Nephron (organoid): ENCODE data around the gene ATP9B.

ENCODE experiments used
- H3K27ac Mint-ChIP-seq, 3 experiments: 2 replicates each; pipeline ENCODE4 v1.8.0; 2020; ENCODE audit warnings: mixed read lengths in 3 of 3, mild to moderate bottlenecking in 2 of 3, moderate library complexity in 1 of 3
- H3K27me3 Mint-ChIP-seq: 2 replicates; pipeline ENCODE4 v1.8.0; 2021; ENCODE audit warnings: low read depth, mild to moderate bottlenecking, moderate library complexity, mixed read lengths
- H3K36me3 Mint-ChIP-seq: 2 replicates; pipeline ENCODE4 v1.8.0; 2020; ENCODE audit warnings: low read depth, mixed read lengths
- H3K4me1 Mint-ChIP-seq: 2 replicates; pipeline ENCODE4 v1.8.0; 2020; ENCODE audit warnings: mixed read lengths
- H3K4me3 Mint-ChIP-seq, 3 experiments: 2 replicates each; pipeline ENCODE4 v1.8.0; 2020; ENCODE audit warnings: mild to moderate bottlenecking in 3 of 3, mixed read lengths in 3 of 3, moderate library complexity in 2 of 3
- H3K9me3 Mint-ChIP-seq: 2 replicates; pipeline ENCODE4 v1.8.0; 2020; ENCODE audit warnings: mixed read lengths
- TF ChIP-seq, protein P1 (sequence below), 3 experiments: fragments of 200-600 bp; sonication (generic); IDR thresholded peaks; one replicate each; pipeline ENCODE4 v1.5.0; 2021; ENCODE audit warnings: antibody characterized with exemption in 3 of 3; ENCODE audit not compliant: unreplicated experiment in 3 of 3

Gene ATP9B, protein sequence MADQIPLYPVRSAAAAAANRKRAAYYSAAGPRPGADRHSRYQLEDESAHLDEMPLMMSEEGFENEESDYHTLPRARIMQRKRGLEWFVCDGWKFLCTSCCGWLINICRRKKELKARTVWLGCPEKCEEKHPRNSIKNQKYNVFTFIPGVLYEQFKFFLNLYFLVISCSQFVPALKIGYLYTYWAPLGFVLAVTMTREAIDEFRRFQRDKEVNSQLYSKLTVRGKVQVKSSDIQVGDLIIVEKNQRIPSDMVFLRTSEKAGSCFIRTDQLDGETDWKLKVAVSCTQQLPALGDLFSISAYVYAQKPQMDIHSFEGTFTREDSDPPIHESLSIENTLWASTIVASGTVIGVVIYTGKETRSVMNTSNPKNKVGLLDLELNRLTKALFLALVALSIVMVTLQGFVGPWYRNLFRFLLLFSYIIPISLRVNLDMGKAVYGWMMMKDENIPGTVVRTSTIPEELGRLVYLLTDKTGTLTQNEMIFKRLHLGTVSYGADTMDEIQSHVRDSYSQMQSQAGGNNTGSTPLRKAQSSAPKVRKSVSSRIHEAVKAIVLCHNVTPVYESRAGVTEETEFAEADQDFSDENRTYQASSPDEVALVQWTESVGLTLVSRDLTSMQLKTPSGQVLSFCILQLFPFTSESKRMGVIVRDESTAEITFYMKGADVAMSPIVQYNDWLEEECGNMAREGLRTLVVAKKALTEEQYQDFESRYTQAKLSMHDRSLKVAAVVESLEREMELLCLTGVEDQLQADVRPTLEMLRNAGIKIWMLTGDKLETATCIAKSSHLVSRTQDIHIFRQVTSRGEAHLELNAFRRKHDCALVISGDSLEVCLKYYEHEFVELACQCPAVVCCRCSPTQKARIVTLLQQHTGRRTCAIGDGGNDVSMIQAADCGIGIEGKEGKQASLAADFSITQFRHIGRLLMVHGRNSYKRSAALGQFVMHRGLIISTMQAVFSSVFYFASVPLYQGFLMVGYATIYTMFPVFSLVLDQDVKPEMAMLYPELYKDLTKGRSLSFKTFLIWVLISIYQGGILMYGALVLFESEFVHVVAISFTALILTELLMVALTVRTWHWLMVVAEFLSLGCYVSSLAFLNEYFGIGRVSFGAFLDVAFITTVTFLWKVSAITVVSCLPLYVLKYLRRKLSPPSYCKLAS

DNA sequence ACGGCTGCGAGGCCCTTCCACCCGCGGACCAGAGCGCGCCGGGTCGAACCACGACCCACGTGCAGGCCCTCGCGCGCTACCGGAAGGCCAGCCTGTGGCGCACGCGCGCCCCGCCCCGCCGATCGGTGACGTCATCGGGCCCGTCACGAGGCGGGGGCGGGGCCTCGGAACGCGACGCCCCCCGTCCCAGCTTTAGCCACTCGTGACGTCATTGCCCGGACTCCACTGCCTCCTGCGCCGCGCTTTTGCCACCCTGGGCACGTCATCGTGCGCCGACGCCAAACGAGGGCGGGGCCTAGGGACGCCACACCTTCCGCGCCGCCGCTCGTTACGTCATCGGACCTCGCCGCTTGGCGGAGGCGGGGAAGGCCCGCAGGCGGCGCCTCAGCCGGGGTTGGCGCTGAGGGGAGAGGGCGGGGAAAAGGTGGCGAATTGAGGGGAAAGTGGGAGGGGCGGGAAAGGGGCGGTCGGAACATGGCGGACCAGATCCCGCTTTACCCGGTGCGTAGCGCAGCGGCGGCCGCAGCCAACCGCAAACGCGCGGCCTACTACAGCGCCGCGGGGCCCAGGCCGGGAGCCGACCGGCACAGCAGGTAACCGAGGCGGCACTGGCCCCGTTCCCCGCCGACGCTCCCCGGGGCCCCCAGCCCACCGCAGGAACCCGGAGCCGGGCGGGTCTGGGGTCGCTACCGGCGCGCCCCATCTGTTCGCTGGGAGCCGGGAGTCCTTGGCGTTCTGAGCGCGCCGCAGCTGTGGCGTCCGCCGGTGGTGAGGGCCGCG, at the start of gene ATP9B:
ATP9B (plus strand) TSS at position 458 of the 780 bp plus-strand sequence; CDS start at position 475, 17 bp downstream.
- peaks cover 43% of the 10 kb centered on the region for H3K9me3 Mint-ChIP-seq
- H3K27me3 Mint-ChIP-seq: peaks cover 14% of the 10 kb centered on the region
- peak within 1 kb of the TSS; percentile 86 to 94 (median 94) for H3K4me3 Mint-ChIP-seq
- H3K27ac Mint-ChIP-seq: peak within 1 kb of the TSS; percentile 71 to 96 (median 87)
- peaks cover 26% of the 10 kb centered on the region for H3K36me3 Mint-ChIP-seq
- TF ChIP-seq, protein P1, sequence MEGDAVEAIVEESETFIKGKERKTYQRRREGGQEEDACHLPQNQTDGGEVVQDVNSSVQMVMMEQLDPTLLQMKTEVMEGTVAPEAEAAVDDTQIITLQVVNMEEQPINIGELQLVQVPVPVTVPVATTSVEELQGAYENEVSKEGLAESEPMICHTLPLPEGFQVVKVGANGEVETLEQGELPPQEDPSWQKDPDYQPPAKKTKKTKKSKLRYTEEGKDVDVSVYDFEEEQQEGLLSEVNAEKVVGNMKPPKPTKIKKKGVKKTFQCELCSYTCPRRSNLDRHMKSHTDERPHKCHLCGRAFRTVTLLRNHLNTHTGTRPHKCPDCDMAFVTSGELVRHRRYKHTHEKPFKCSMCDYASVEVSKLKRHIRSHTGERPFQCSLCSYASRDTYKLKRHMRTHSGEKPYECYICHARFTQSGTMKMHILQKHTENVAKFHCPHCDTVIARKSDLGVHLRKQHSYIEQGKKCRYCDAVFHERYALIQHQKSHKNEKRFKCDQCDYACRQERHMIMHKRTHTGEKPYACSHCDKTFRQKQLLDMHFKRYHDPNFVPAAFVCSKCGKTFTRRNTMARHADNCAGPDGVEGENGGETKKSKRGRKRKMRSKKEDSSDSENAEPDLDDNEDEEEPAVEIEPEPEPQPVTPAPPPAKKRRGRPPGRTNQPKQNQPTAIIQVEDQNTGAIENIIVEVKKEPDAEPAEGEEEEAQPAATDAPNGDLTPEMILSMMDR (IDR thresholded peaks at IDR 0.05; ENCODE audit: unreplicated experiment in 3 of 3): no peak
- no peaks in the 10 kb centered on the region for H3K4me1 Mint-ChIP-seq

DNA sequence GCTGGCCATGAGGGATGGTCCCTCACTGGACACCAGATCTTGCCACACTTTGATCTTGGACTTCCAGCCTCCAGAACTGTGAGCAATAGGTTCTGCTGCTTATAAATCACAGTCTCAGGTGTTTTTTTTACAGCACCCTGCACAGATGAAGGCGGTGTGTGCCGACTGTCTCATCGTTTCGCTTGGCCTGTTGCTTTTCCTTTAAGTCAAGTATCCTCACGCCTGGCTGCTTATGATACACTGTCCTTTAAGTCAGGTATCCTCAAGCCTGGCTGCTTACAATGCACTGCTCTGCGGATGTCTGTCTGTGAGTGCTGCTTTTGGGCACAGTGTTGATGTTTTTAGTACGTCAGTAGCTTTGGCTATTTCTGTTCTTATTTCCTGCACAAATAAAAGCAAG, 49.3 kb upstream of the ATP9B start:
- H3K27ac Mint-ChIP-seq: no peak overlapping the region
- no peak overlapping the region for H3K4me3 Mint-ChIP-seq
- H3K27me3 Mint-ChIP-seq: peaks cover 8% of the 10 kb centered on the region
- TF ChIP-seq, protein P1 (IDR thresholded peaks at IDR 0.05; ENCODE audit: unreplicated experiment in 3 of 3): no peak
- no peaks in the 10 kb centered on the region for H3K9me3 Mint-ChIP-seq
- H3K4me1 Mint-ChIP-seq: no peaks in the 10 kb centered on the region
- no peaks in the 10 kb centered on the region for H3K36me3 Mint-ChIP-seq

DNA sequence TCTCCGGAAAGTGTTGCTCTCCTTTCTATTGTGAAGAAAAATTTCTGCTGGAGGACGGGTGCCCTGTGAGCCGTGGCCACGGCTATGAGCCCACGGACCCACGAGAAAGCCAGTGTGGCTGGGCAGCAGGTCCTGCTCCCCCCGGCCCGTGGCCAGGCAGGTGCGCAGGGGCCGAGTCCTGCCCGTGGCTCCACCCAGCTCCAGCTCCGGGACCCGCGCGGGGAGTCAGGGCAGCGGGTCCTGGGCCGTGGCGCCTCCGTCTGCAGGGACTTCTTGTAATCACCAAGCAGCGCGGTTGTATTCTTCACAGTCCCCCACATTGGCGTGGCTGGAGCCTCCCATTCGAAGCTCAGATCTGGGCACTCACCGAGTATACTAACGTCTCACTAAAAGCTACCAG, 46.6 kb upstream of the ATP9B start:
- no peak overlapping the region for H3K4me3 Mint-ChIP-seq
- no peaks in the 10 kb centered on the region for H3K36me3 Mint-ChIP-seq
- no peaks in the 10 kb centered on the region for H3K4me1 Mint-ChIP-seq
- H3K9me3 Mint-ChIP-seq: peaks cover 4% of the 10 kb centered on the region
- TF ChIP-seq, protein P1 (IDR thresholded peaks at IDR 0.05; ENCODE audit: unreplicated experiment in 3 of 3): no peak
- no peak overlapping the region for H3K27ac Mint-ChIP-seq
- peaks cover 8% of the 10 kb centered on the region for H3K27me3 Mint-ChIP-seq

DNA sequence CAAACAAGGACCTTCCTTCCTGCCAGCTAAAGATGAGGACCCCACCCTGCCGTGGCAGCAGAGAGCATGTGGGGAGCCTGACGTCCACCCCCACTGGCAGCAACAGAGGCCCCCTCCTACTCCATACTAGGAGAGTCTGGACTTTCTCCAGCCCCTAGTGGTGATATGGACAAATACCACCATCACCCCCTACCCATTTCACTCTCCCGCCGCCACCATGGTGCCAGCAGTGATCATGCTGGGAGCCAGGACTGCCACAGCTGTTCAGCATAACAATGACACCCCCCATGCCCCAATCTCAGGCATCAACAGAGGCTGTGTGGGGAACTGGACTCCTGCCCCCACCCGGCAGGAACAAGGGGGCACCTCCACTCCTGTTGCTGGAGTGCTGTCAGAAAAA, 42.7 kb upstream of the ATP9B start:
- no peak overlapping the region for H3K4me3 Mint-ChIP-seq
- TF ChIP-seq, protein P1 (IDR thresholded peaks at IDR 0.05; ENCODE audit: unreplicated experiment in 3 of 3): no peak
- no peaks in the 10 kb centered on the region for H3K4me1 Mint-ChIP-seq
- no peaks in the 10 kb centered on the region for H3K27me3 Mint-ChIP-seq
- no peaks in the 10 kb centered on the region for H3K36me3 Mint-ChIP-seq
- H3K9me3 Mint-ChIP-seq: peaks cover 26% of the 10 kb centered on the region
- H3K27ac Mint-ChIP-seq: no peak overlapping the region

DNA sequence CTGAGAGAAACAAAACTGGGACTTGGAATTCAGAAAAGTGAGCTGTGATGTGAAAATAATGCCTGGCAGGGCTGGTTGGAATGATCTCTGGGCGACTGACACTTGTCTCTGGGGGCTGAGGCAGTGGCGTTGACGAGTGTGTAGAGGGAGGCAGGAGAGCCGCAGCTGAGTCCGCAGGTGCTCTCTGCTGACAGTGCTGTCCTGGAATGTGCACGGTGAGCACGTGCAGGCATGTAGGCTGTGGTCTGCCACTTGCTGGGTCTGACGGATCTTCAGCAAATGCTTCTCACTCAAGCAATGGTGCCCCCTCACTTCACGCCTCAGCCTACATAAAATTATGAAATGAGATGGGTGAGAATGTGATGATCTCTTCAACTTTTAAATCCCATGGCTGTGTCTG, 38.5 kb upstream of the ATP9B start:
- Mint-ChIP-seq H3K4me1 (no peaks in the 10 kb centered on the region), H3K27me3 (no peaks in the 10 kb centered on the region), H3K9me3 (peaks cover 35% of the 10 kb centered on the region), H3K36me3 (no peaks in the 10 kb centered on the region), H3K4me3 (no peak overlapping the region), H3K27ac (no peak overlapping the region)
- TF ChIP-seq, protein P1 (IDR thresholded peaks at IDR 0.05; ENCODE audit: unreplicated experiment in 3 of 3): no peak
